Esophagus muscularis mucosa (tissue), 3 donors: ENCODE data around the gene UVSSA.

Source experiments
- EP300 ChIP-seq: sonication (generic); formaldehyde crosslinking; IDR thresholded peaks from one replicate; pipeline ENCODE4 v1.6.1; 2017; ENCODE audit warnings: antibody characterized with exemption
- TF ChIP-seq, protein P1 (sequence below), 3 experiments: fragments of 200-600 bp in 2 of 3; fragments of 450-650 bp in 1 of 3; sonication (generic) in 2 of 3; IDR thresholded peaks; one replicate each; pipeline ENCODE4 v1.5.1; 2017 to 2019; ENCODE audit warnings: antibody characterized with exemption in 3 of 3, mild to moderate bottlenecking in 2 of 3, moderate library complexity in 1 of 3

DNA sequence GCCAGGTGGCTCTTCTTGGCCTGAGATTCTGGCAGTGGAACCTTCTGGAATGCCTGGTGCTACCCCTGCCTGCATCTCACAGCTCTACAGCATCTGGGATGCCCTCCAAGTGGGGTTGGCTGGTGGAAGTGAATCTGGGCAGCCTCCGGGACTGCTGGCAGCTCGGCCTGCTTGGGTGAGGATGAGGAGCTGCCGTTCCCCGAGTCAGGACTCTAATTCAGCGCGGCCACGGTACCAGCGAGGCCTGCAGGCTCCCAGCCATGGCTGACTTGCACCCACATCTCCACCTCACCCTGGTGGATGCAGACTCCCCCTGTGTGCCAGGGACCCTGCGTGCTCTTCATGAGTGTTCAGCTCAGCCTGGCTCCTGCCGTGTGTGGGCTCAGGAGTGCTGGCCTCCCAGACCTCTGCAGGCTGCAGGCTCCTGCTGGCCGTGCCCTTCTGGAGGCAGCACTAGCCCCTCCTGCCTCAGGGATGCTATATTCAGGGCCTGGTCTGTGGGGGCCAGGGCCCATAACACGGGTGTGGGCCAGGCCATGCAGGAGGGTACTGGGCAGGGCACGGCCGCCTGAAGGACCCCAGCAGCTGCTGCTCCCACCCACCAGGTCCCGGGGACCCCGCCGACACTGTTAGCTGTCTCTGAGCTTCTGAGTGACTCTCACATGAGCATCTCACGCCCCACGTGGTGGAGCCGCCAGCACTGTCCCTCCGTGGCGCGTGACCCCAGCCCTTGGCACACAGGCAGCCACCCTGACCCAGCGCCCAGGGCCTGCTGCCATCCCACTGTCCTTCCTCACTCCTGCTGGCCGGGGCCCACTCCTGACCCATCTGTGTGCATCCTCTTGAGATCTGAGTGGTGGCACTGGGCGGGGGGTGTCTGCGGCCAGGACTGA, 10.6 kb downstream of the UVSSA start:
- TF ChIP-seq, protein P1, sequence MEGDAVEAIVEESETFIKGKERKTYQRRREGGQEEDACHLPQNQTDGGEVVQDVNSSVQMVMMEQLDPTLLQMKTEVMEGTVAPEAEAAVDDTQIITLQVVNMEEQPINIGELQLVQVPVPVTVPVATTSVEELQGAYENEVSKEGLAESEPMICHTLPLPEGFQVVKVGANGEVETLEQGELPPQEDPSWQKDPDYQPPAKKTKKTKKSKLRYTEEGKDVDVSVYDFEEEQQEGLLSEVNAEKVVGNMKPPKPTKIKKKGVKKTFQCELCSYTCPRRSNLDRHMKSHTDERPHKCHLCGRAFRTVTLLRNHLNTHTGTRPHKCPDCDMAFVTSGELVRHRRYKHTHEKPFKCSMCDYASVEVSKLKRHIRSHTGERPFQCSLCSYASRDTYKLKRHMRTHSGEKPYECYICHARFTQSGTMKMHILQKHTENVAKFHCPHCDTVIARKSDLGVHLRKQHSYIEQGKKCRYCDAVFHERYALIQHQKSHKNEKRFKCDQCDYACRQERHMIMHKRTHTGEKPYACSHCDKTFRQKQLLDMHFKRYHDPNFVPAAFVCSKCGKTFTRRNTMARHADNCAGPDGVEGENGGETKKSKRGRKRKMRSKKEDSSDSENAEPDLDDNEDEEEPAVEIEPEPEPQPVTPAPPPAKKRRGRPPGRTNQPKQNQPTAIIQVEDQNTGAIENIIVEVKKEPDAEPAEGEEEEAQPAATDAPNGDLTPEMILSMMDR (IDR thresholded peaks at IDR 0.05) = no peak
- no peak for TF ChIP-seq EP300
